HL-60/S4 (cell line): Measurements from ENCODE around the gene SIAH2.

Experiments
- in situ Hi-C: fragments of 300-500 bp; cut with MboI; formaldehyde crosslinking; loops from 2 replicates; pipeline ENCODE4 v1.14.3; 2022; ENCODE audit warnings: low sequenced_read_pairs

The SIAH2 gene

GRCh38 chr3:150778793-150779401, 15.9 kb upstream of the SIAH2 start:
- in situ Hi-C loops, result loop anchor here (25.0 kb wide), 1 partner anchor 358 kb away; no protein-coding TSS in a partner anchor

GRCh38 chr3:150775001-150775599, 12.1 kb upstream of the SIAH2 start:
- in situ Hi-C loops, result loop anchor here (25.0 kb wide), 1 partner anchor 362 kb away; no protein-coding TSS in a partner anchor

- in situ Hi-C loops, result no loop called here
Measured at GRCh38 chr3:150773616-150774192, 10.7 kb upstream of the SIAH2 start.

GRCh38 chr3:150771600-150771999, 8.6 kb upstream of the SIAH2 start:
- in situ Hi-C loops, result no loop called here

GRCh38 chr3:150770681-150771080, 7.7 kb upstream of the SIAH2 start:
- in situ Hi-C loops, result no loop called here

- in situ Hi-C loops, result no loop called here
Measured at GRCh38 chr3:150766742-150767141, 3.8 kb upstream of the SIAH2 start.

- in situ Hi-C loops, result no loop called here
Measured at GRCh38 chr3:150765949-150766720, 3.2 kb upstream of the SIAH2 start.

- in situ Hi-C loops, result no loop called here
Measured at GRCh38 chr3:150764967-150765366, 2.0 kb upstream of the SIAH2 start.

- in situ Hi-C loops, result no loop called here
Measured at GRCh38 chr3:150764566-150764965, 1.6 kb upstream of the SIAH2 start.

- in situ Hi-C loops, result no loop called here
Measured at GRCh38 chr3:150763841-150764483, 993 bp upstream of the SIAH2 start.

GRCh38 chr3:150762662-150763121, 277 bp downstream of the SIAH2 start:
- in situ Hi-C loops, result no loop called here

- in situ Hi-C loops, result no loop called here
Measured at GRCh38 chr3:150761831-150762661, 923 bp downstream of the SIAH2 start.

GRCh38 chr3:150760431-150761200, 2.4 kb downstream of the SIAH2 start:
- in situ Hi-C loops, result no loop called here

GRCh38 chr3:150759947-150760346, 3.0 kb downstream of the SIAH2 start:
- in situ Hi-C loops, result no loop called here

- in situ Hi-C loops, result no loop called here
Measured at GRCh38 chr3:150759319-150759718, 3.6 kb downstream of the SIAH2 start.

- in situ Hi-C loops, result no loop called here
Measured at GRCh38 chr3:150757768-150758167, 5.2 kb downstream of the SIAH2 start.

GRCh38 chr3:150757364-150757763, 5.6 kb downstream of the SIAH2 start:
- in situ Hi-C loops, result no loop called here

- in situ Hi-C loops, result no loop called here
Measured at GRCh38 chr3:150756491-150757059, 6.4 kb downstream of the SIAH2 start.

- in situ Hi-C loops, result no loop called here
Measured at GRCh38 chr3:150755902-150756301, 7.1 kb downstream of the SIAH2 start.
